C4-2B (cell line): ENCODE measurements around the gene ATP6V0E1.

Experiments used
- CTCF ChIP-seq: fragments of 450-650 bp; conservative IDR thresholded peaks from 2 replicates; pipeline ENCODE4 v1.5.1; 2017; ENCODE audit warnings: mild to moderate bottlenecking
- ZFX ChIP-seq: fragments of 450-650 bp; IDR thresholded peaks from 2 replicates; pipeline ENCODE4 v1.6.1; 2017

GRCh38 chr5:172973127-172973916 lies 10.2 kb upstream of the ATP6V0E1 start:
- TF ChIP-seq CTCF: no peak
- TF ChIP-seq ZFX: no peak
